Activated gamma-delta T cell (primary cell): ENCODE results near the gene BMPR1A.
"Not testable (repeated sequence)": the region's sequence is repeated elsewhere in the genome, so short reads cannot be mapped to it uniquely, and the experiment has no call there.

Source experiments
- DNase-seq: peaks from one replicate; lab custom pipeline; 2025; lab: John Stamatoyannopoulos, UW

Gene BMPR1A

DNA sequence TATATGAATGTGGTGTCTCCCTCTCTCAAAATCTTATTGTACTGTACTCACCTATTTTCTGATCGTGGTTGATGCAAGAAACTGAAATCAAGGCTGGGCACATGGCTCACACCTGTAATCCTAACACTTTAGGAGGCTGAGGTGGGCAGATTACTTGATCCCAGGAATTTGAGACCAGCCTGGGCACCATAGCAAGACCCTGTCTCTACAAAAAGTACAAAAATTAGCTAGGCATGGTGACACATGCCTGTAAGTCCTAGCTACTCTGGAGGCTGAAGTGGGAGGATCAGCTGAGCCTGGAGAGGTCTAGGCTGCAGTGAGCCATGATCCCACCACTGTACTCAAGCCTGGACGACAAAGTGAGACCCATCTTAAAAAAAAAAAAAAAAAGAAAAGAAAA lies 185.0 kb downstream of the BMPR1A start:
- DNase-seq = no peak

GRCh38 chr10:86941991-86942421 lies 185.6 kb downstream of the BMPR1A start:
- no peak for DNase-seq

GRCh38 chr10:86942441-86943315 lies 186.3 kb downstream of the BMPR1A start:
- DNase-seq = no peak

DNA sequence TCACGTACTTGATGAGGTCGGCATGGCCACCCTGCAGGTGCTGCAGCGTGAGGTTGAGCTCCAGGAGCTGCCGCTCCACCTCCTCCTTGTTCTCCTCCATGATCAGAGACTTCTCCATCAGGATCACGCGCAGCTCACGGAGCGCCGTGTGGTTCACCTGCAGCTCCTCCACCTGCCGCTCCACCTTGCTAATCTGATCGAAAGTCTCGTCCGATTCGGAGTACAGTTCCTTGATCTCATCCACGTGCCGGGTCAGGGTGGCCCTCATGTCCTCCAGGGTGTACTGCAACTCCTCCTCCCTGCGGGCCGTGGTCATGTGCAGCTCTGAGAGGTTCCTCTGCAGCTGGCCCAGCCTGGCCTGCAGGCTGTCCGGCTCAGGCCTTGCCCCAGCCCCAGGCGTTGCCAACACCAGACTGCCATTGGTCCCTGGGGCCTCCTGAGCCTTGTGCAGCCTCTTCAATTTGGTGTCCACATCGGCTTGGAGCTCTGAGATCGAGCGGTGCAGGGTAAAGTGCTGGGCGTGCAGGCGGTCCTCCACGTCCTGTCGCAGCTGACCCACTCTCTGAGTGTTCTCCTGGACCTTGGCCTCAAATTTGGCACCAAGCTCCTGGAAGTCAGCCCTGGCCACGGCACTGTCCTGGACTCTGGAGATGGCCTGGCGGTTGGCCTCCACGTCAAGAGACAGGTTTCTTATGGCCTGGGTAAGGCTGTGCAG lies 187.1 kb downstream of the BMPR1A start:
- no peak for DNase-seq

DNA sequence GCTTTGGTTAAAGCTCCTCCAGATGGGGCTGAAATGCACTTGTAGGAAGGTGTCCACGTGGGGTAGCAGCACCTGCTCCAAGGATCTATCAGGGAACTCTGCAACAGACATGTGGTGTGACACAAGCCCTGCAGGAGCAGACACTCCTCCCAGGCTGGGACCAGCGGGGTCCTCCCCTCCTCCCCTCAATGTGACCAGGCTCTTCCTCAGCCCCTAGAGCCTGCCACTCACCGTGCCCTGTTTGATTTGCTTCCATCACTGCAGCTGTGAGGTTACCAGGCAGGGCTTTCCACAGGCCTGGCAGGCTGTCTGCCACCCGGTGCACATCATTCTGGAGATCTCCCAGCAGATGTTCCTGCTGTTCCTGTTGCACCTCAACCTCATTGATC lies 187.6 kb downstream of the BMPR1A start:
- DNase-seq = no peak

GRCh38 chr10:86944471-86944870 lies 188.1 kb downstream of the BMPR1A start:
- DNase-seq = no peak

DNA sequence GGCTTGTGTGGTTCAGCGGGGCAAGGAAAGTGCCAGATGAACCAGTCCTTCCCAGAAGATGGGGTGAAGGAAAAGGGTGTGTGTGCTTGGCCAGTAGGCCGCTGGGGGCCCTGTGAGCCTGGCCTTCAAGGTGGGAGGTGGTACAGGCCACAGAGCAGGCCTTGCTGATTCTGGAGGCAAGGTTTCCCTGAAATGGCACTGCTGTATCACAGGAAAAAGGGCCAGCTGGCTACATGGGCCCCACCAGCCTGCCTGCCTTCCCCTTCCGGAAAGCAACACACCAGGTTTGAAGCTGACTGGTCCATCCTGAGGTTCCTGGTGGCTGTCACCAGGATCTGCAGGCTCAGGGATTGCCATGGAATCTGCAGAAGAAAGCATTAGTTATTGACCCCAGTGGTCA lies 188.5 kb downstream of the BMPR1A start:
- DNase-seq = no peak

GRCh38 chr10:86945361-86946212 lies 189.2 kb downstream of the BMPR1A start:
- no peak for DNase-seq

- no peak for DNase-seq
Measured at GRCh38 chr10:86946213-86947155, 190.1 kb downstream of the BMPR1A start.

- DNase-seq = not testable (repeated sequence)
Measured at GRCh38 chr10:86947806-86948205, 191.4 kb downstream of the BMPR1A start.

- no peak for DNase-seq
Measured at GRCh38 chr10:86950349-86950748, 193.9 kb downstream of the BMPR1A start.

GRCh38 chr10:86951184-86951761 lies 194.9 kb downstream of the BMPR1A start:
- no peak for DNase-seq

DNA sequence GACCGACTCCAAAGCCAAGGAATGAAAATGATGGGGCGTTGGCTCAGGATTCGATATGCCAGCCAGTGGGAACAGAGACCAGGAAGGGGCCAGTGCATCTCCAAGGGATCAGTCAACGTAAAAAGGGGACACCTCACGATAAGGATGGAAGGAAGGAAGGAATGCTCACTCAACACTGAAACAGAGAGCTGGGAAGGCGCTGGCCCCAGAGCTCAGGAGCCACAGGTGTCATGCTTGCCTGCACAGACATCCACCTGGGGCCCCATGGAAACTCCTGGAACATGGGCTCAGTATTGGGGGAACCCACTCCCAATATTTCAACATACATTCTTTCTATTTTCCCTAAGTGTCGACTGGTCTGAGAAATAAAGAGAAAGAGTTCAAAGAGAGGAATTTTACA lies 195.7 kb downstream of the BMPR1A start:
- no peak for DNase-seq

GRCh38 chr10:86952697-86953096 lies 196.3 kb downstream of the BMPR1A start:
- DNase-seq = not testable (repeated sequence)

GRCh38 chr10:86953747-86954680 lies 197.6 kb downstream of the BMPR1A start:
- no peak for DNase-seq

DNA sequence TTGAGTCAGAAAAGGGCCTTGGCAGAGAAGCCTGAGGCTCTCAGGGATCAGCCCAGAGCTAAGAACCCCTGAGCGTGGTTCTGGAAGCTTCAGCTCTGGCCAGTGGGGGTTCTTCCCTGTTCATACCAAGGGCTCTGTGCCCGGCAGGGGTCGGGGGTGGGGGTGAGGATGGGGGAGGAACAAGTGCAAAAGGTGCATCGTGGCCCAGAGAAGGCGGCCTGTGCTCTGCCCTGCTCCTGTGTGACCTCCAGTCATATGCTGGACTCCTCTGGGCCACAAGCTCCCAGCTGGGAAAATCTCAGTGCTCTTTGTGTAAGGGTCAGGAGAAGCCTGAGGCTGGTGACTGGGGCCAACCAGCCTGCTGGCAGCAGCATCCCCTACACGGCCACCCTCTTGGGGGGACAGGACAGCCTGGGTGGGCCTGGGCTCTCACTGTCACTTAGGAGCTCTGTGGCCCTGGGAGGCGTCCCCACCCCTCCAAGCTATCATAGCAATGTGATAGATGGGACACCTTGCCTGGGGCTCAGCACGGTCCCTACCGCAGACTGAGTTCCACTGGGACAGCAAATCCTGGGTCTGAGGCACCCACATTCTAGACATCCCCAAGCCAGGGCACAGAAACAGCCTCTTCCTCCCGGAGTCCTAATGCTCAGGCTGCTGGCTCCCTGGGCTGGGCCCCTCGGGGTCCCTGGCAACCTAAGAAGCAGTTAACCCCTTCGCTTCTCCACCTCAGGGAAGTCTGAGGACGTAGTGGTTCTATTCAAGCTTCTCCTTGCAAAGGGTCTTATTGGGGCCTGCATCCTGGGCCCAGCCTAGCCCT lies 198.5 kb downstream of the BMPR1A start:
- no peak for DNase-seq

- DNase-seq = no peak
Measured at GRCh38 chr10:86955501-86956194, 199.2 kb downstream of the BMPR1A start.

DNA sequence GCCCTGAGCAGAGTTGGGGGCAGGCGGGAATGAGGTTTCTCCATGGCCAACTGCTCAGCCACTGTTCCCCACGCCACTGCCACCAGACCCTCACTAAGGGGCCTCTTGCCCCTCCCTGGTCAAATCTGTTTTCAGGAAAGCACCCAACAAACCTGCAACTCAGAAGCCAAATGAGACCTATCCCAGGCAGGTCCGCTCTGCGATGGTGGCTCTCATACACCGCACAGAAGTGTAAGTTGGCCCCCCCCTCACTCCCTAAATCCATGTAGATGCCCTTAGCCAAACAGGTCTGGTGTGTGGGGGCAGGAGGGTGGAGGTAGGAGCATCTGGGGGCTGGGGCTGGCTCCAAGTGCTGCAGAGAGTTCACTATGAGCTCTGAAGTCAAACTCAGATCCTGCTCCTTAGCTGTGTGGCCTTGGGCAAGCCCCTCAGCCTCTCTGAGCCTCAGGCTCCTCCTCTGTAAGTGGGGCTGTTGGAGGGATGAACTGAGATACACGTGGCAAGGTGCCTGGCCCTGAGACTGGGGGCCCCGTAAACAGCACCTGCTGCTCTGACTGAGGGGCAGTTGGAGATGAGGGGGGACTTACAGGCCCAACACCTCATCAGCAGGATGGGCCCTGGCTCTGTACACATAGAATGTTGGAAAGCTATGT lies 199.9 kb downstream of the BMPR1A start:
- DNase-seq = no peak
